SK-N-SH treated with all-trans-retinoic acid at 6 μM for 48 hours (cell line): ENCODE measurements around the gene STIM2.

Experiments
- ARNTL ChIP-seq: fragments of 450-650 bp; formaldehyde crosslinking; IDR thresholded peaks from 2 replicates; pipeline ENCODE4 v1.5.0; 2020; ENCODE audit warnings: low read depth, mild to moderate bottlenecking, moderate library complexity, borderline replicate concordance
- BACH2 ChIP-seq: fragments of 250-450 bp; sonication (Bioruptor Pico); IDR thresholded peaks from 2 replicates; pipeline ENCODE4 v1.9.0; 2021; ENCODE audit warnings: mild to moderate bottlenecking, borderline replicate concordance
- ISL1 ChIP-seq: fragments of 250-450 bp; sonication (Bioruptor Pico); IDR thresholded peaks from 2 replicates; pipeline ENCODE4 v2.1.2; 2022; ENCODE audit warnings: mild to moderate bottlenecking, moderate library complexity
- TCF4 ChIP-seq: fragments of 250-450 bp; sonication (Bioruptor Pico); IDR thresholded peaks from 2 replicates; pipeline ENCODE4 v1.8.0; 2021; ENCODE audit warnings: mild to moderate bottlenecking, moderate library complexity, borderline replicate concordance
- ZC3H10 ChIP-seq: fragments of 250-450 bp; sonication (Bioruptor Pico); IDR thresholded peaks from 2 replicates; pipeline ENCODE4 v1.5.1; 2021; ENCODE audit warnings: mild to moderate bottlenecking, moderate library complexity
- ZFP3 ChIP-seq: fragments of 250-450 bp; sonication (Bioruptor Pico); IDR thresholded peaks from 2 replicates; pipeline ENCODE4 v1.5.0; 2020; ENCODE audit warnings: mild to moderate bottlenecking, moderate library complexity
- ZFP30 ChIP-seq: fragments of 450-650 bp; formaldehyde crosslinking; IDR thresholded peaks from 2 replicates; pipeline ENCODE4 v1.5.0; 2022; ENCODE audit warnings: mild to moderate bottlenecking, moderate library complexity
- ZNF565 ChIP-seq: fragments of 450-650 bp; formaldehyde crosslinking; conservative IDR thresholded peaks from 2 replicates; pipeline ENCODE4 v1.5.0; 2020; ENCODE audit warnings: low read depth, mild to moderate bottlenecking, moderate library complexity
- TF ChIP-seq, protein P1 (sequence below): fragments of 250-450 bp; sonication (Bioruptor Pico); IDR thresholded peaks from 2 replicates; pipeline ENCODE4 v1.5.1; 2020; ENCODE audit warnings: low read depth, mild to moderate bottlenecking, moderate library complexity
- TF ChIP-seq, protein P2 (sequence below): fragments of 250-450 bp; sonication (Bioruptor Pico); IDR thresholded peaks from 2 replicates; pipeline ENCODE4 v1.8.0; 2020; ENCODE audit warnings: mild to moderate bottlenecking, moderate library complexity, borderline replicate concordance

DNA sequence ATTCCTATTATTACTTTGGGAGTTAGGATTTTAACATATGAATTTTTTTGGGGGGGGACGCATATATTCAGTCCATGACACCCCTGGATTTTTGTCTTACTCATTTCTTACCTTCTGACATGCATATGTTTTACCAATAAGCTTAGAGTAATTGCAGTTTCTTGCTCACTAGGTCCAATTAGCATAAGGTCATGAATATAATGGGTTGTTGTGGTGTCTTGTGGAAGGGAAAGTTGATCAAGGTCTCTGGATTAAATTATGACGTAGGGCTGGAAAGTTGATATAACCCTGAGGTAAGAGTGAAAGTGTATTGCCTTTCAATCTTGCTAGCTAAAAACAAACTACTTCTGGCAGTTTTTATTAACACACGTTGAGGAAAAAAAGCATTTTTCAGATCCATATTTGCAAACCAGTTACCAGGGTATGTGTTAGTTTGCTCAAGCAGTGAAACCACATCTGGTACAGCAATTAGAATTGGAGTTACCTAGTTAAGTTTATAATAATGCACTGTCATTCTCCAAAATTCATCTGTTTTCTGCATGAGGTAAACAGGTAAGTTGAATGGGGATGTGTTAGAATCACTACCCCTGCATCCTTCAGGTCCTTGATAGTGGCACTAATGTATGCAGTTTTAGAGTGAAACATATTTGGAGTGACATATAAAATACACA is 32.0 kb downstream of the STIM2 start:
- no peak for TF ChIP-seq ISL1 (CRISPR knock-in tag)
- TF ChIP-seq, protein P1, sequence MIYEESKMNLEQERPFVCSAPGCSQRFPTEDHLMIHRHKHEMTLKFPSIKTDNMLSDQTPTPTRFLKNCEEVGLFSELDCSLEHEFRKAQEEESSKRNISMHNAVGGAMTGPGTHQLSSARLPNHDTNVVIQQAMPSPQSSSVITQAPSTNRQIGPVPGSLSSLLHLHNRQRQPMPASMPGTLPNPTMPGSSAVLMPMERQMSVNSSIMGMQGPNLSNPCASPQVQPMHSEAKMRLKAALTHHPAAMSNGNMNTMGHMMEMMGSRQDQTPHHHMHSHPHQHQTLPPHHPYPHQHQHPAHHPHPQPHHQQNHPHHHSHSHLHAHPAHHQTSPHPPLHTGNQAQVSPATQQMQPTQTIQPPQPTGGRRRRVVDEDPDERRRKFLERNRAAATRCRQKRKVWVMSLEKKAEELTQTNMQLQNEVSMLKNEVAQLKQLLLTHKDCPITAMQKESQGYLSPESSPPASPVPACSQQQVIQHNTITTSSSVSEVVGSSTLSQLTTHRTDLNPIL (CRISPR knock-in tag) = no peak
- TF ChIP-seq ARNTL = no peak
- TF ChIP-seq, protein P2, sequence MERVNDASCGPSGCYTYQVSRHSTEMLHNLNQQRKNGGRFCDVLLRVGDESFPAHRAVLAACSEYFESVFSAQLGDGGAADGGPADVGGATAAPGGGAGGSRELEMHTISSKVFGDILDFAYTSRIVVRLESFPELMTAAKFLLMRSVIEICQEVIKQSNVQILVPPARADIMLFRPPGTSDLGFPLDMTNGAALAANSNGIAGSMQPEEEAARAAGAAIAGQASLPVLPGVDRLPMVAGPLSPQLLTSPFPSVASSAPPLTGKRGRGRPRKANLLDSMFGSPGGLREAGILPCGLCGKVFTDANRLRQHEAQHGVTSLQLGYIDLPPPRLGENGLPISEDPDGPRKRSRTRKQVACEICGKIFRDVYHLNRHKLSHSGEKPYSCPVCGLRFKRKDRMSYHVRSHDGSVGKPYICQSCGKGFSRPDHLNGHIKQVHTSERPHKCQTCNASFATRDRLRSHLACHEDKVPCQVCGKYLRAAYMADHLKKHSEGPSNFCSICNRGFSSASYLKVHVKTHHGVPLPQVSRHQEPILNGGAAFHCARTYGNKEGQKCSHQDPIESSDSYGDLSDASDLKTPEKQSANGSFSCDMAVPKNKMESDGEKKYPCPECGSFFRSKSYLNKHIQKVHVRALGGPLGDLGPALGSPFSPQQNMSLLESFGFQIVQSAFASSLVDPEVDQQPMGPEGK (CRISPR knock-in tag) = no peak
- no peak for TF ChIP-seq ZFP3
- TF ChIP-seq ZFP30 (CRISPR knock-in tag) = no peak
- no peak for TF ChIP-seq TCF4 (CRISPR knock-in tag)
- no peak for TF ChIP-seq ZNF565
- TF ChIP-seq BACH2 (CRISPR knock-in tag) = no peak
- TF ChIP-seq ZC3H10 (CRISPR knock-in tag) = no peak
